ENCODE data around the gene CNTN5. TPM values are rescaled to one million over a fixed set of nuclear protein-coding genes. Genes with fewer than 3 reads are reported as not detected.

CNTN5 gene
- total and polyA plus RNA-seq, 2 experiments from 2014 or later: 9.6 to 10.6 TPM

DNA sequence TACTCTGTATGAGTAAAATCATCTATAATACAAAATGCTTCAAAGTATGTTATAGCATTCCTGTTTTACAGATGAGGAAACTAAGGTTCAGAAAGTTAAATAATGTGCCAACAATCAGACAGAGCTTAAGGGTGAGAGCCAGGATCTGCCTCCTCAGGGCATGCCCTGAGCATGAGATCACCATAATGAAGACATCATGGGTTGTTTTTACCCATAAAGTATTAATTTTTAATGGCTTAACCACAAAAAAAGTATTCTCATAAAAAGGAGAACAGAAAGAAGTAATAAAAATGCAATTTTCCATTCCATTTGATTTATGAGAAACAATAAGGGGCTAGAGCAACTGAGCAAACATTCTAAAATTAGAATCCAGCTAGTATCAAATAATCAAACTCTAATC lies 1132.0 kb downstream of the CNTN5 start:
- Histone ChIP-seq H3K9me2 (replicated peaks; ENCODE audit: insufficient read depth) (no peaks in the 10 kb centered on the region), H3K4me1 (ENCODE audit: insufficient read depth) (no peaks in the 10 kb centered on the region), H3K36me3 (replicated peaks; ENCODE audit: insufficient read depth, low read depth) (no peaks in the 10 kb centered on the region), H3K4me3 (no peak overlapping the region), H2AFZ (no peak overlapping the region), H3K4me2 (no peak overlapping the region), H3K79me2 (no peaks in the 10 kb centered on the region), H3K27ac (no peak overlapping the region), H3K27me3 (no peaks in the 10 kb centered on the region), H3K9me3 (ENCODE audit: low read depth) (no peaks in the 10 kb centered on the region), H4K20me1 (ENCODE audit: insufficient read depth, poor library complexity, severe bottlenecking) (no peaks in the 10 kb centered on the region)
- no peak for DNase-seq (ENCODE audit: low spot score)
- no peak for TF ChIP-seq CTCF (IDR thresholded peaks at IDR 0.05; ENCODE audit: poor library complexity)

- no peak overlapping the region for H3K4me2 ChIP-seq
- H3K4me1 ChIP-seq (ENCODE audit: insufficient read depth): no peaks in the 10 kb centered on the region
- no peaks in the 10 kb centered on the region for H3K27me3 ChIP-seq
- no peak overlapping the region for H2AFZ ChIP-seq
- no peaks in the 10 kb centered on the region for H4K20me1 ChIP-seq (ENCODE audit: insufficient read depth, poor library complexity, severe bottlenecking)
- no peaks in the 10 kb centered on the region for H3K9me2 ChIP-seq (replicated peaks; ENCODE audit: insufficient read depth)
- H3K79me2 ChIP-seq: no peaks in the 10 kb centered on the region
- no peak overlapping the region for H3K4me3 ChIP-seq
- H3K36me3 ChIP-seq (replicated peaks; ENCODE audit: insufficient read depth, low read depth): no peaks in the 10 kb centered on the region
- DNase-seq (ENCODE audit: low spot score): no peak
- TF ChIP-seq EZH2 (IDR thresholded peaks at IDR 0.05; ENCODE audit: borderline replicate concordance) (no peak), EZH2phosphoT487 (IDR thresholded peaks at IDR 0.05; ENCODE audit: low read depth, severe bottlenecking, unreplicated experiment) (no peak), CTCF (IDR thresholded peaks at IDR 0.05; ENCODE audit: poor library complexity) (no peak)
- H3K9me3 ChIP-seq (ENCODE audit: low read depth): no peaks in the 10 kb centered on the region
- no peak overlapping the region for H3K27ac ChIP-seq
Measured at GRCh38 chr11:100163471-100163870, 1142.7 kb downstream of the CNTN5 start.

- Histone ChIP-seq H3K36me3 (replicated peaks; ENCODE audit: insufficient read depth, low read depth) (no peaks in the 10 kb centered on the region), H3K27me3 (no peaks in the 10 kb centered on the region), H3K27ac (no peak overlapping the region), H4K20me1 (ENCODE audit: insufficient read depth, poor library complexity, severe bottlenecking) (no peaks in the 10 kb centered on the region), H2AFZ (no peak overlapping the region), H3K9me3 (ENCODE audit: low read depth) (no peaks in the 10 kb centered on the region), H3K4me1 (ENCODE audit: insufficient read depth) (no peaks in the 10 kb centered on the region), H3K79me2 (no peaks in the 10 kb centered on the region), H3K9me2 (replicated peaks; ENCODE audit: insufficient read depth) (no peaks in the 10 kb centered on the region), H3K4me3 (no peak overlapping the region), H3K4me2 (no peak overlapping the region)
- no peak for TF ChIP-seq EZH2phosphoT487 (IDR thresholded peaks at IDR 0.05; ENCODE audit: low read depth, severe bottlenecking, unreplicated experiment)
- no peak for TF ChIP-seq CTCF (IDR thresholded peaks at IDR 0.05; ENCODE audit: poor library complexity)
- no peak for TF ChIP-seq EZH2 (IDR thresholded peaks at IDR 0.05; ENCODE audit: borderline replicate concordance)
- no peak for DNase-seq (ENCODE audit: low spot score)
- 80% methylated on average over 3 of the region's 3 CpGs for WGBS (ENCODE audit: low lambda C conversion rate, missing lambda C conversion rate)
Measured at GRCh38 chr11:100174881-100175280, 1154.1 kb downstream of the CNTN5 start.

DNA sequence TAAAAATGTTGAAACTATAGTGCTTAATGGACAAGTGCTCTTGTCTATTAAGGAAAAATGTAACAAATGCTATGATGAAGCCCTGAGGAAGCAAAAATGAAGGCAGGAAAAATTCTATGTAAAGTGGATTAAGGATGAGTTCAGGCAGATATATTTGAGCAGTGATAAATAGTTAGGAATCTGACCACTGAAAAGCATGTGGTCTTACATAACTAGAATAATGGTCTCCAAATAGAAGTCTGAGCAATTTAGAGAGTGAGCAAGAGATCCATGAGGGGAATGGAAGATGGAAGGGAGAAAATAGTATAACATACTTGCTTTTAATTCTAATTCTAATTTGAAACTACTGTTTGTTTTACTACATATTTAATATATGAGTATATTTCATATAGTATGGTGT lies 1155.7 kb downstream of the CNTN5 start:
- no peaks in the 10 kb centered on the region for H3K36me3 ChIP-seq (replicated peaks; ENCODE audit: insufficient read depth, low read depth)
- H3K79me2 ChIP-seq: no peaks in the 10 kb centered on the region
- no peak overlapping the region for H3K4me3 ChIP-seq
- no peaks in the 10 kb centered on the region for H3K4me1 ChIP-seq (ENCODE audit: insufficient read depth)
- H2AFZ ChIP-seq: no peak overlapping the region
- H3K4me2 ChIP-seq: no peak overlapping the region
- H4K20me1 ChIP-seq (ENCODE audit: insufficient read depth, poor library complexity, severe bottlenecking): no peaks in the 10 kb centered on the region
- no peak overlapping the region for H3K27ac ChIP-seq
- no peaks in the 10 kb centered on the region for H3K27me3 ChIP-seq
- no peaks in the 10 kb centered on the region for H3K9me2 ChIP-seq (replicated peaks; ENCODE audit: insufficient read depth)
- DNase-seq (ENCODE audit: low spot score): no peak
- no peaks in the 10 kb centered on the region for H3K9me3 ChIP-seq (ENCODE audit: low read depth)
- no peak for TF ChIP-seq CTCF (IDR thresholded peaks at IDR 0.05; ENCODE audit: poor library complexity)

Measured in hepatocyte (in vitro differentiated cells).